Measurements from ENCODE around the gene WAPL. TPM values are rescaled to one million over a fixed set of nuclear protein-coding genes. Genes with fewer than 3 reads are reported as not detected.
"Not testable (repeated sequence)": the region's sequence is repeated elsewhere in the genome, so short reads cannot be mapped to it uniquely, and the experiment has no call there.

Gene WAPL
- total RNA-seq, 1 experiment from 2014 or later: 32.1 TPM

DNA sequence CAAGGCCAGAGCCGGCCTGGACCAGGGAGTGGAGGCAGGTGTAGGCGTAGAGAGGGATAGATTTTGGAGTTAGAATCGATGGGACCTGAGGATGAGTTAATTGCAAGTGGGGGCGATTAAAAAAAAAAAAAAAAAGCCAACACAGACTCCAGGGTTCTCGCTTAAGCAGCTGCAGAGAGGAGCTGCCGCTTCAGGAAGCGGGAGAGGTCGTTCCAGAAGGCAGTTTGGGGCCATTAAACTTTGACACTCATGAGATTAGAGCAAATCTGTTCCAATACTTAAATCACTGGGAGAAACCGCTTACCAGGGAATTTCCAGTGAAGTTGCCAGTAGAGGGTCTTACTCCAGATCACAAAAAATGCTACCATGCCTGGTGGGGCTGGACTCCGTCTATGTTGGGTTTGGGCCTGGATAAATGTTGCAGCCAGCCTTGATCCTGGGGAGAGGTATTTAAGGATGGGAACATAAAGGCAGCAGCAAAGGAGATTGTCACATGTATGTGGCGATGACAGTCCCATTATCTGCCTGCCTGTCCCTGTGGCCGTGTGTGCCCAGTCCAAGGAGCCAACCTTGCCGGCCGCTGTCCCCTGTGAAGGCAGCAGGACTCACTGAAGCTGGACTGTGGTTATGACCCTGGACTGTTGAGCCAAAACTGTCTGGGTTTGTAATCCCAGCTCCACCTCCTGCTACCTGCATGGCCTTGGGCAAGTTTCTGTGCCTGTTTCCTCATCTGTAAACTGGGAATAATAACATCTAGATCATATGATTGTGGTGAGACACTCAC is 131.1 kb downstream of the WAPL start:
- DNase-seq (ENCODE audit: low read depth): no peak

DNA sequence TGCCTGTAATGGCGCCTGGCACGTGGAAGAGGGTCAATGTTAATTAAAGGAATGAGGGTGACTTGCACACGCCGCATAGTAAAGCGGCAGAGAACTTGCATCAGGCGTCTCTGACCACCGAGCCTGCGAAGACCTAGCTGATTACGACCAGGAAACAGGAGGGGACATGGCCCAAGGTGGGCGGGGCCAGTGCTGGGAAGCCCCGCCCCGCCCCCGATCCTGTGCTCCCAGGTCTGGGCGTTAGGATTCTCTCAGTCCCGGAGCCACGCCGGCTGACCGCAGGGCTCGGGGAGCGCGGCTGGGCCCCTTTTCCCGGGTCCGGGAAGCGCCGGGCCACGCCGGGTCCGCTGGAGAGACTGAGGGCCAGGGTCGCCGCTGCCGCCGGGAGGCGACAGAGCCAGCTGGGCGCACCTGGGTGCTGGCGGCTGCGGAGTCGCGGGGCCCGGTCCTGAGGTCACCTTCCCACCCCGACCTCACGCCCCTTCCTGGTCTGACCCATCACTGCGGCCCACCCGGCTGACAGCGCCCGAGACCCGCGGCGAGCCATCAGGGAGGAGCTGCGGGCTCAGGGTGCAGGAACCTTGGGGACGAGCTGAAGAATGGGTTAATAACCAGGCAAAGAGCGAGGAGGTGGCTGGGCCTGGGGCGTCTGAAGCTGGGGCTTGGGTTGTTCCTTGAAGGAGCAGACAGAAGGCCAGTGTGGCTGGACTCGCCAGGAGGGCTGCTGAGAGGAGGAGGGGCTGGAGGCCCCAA is 132.0 kb downstream of the WAPL start:
- no peak for DNase-seq (ENCODE audit: low read depth)

DNA sequence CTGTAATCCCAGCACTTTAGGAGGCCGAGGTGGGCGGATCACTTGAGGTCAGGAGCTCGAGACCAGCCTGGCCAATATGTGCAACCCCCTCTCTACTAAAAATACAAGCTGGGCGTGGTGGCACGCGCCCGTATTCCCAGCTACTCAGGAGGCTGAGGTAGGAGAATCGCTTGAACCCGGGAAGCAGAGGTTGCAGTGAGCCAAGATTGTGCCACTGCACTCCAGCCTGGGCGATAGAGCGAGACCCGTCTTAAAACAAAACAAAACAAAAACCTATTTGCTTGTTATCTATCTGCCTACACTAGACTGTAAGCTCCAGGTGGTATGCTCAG is 132.5 kb downstream of the WAPL start:
- DNase-seq (ENCODE audit: low read depth): not testable (repeated sequence)

DNA sequence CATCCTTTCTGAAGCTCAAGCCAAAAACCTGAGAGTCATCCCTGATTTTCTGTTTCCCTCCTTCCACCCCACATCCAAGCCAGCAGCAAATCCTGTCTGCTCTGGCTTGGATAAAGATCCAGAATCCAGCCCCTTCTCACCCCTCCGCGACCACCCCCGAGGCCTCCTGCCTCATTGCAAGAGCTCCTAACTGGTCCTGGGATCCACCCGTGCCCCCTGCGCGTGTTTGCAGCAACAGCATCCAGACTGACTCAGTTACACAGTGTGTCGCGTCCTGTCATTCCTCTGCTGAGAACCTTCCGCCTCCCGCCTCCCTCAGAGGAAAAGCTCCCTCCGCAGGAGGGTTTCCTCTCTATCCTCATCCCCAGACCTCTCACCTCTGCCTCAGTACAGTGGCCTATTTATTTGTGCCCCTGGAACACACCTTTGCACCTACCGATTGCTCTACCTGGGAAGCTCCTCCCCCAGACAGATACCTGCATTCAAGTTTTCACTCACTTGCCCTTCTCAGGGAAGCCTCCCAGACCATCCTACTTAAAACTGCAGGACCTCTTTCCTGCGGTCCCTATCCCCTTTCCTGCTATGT is 133.4 kb downstream of the WAPL start:
- no peak for DNase-seq (ENCODE audit: low read depth)

DNA sequence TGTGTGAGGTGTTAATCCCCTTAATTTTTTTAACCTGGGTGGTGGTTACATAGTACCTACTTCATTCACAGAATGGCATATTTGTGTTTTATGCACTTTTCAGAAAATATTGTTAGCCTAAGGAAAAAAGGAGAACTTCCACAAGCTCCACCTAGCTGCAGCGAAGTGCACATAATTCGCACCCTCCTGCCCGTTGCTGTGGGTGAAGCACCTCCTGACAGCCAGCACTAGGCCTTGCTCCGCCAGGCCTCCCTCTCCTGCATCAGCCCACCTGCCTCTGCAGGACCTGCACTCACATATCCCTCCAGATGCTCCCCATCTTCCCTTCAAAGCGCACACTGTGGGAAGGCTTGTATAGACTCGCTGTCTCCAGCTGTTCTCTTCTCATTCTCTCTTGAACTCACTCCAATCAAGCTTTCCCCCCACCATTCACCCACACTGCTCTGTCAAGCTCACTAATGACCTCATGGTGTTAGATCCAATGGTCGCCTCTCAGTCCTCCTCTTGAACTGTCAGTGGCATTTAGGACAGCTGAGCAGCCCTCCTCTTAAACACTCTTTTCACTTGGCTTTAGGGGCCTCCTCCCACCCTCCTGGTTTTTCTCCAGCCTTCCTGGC is 134.3 kb downstream of the WAPL start:
- DNase-seq (ENCODE audit: low read depth): no peak

DNA sequence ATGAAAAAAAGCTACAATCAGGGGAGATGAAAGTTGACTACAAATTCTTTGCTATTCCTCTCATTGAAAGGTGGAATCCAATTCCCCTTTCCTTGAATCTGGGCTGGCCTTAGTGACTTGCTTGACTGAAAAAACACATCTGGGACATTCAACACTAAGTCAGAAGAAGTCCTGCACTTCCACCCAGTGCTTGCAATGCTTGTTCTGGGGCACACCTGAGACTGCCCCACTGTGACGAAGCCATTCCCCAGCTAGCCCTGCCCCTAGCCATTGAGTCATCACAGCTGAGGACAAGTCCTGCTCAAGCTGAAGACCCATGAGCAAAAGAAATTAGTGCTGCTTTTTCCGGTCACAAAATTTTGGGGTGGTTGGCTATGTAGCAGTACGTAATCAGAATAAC is 135.8 kb downstream of the WAPL start:
- no peak for DNase-seq (ENCODE audit: low read depth)

Small RNA genes lying within 50 kb of the gene (small RNA-seq; reads per million reads assigned to genes)
- gene RNU6-780P: not detected

Other genes with a start within 250 kb of the WAPL start
- gene GRID1, start 155.0 kb downstream of the WAPL start, total RNA-seq (2014; rRNA removed; shearing (Covaris generic)): 2.6 and 5.4 TPM in 2 replicates
- gene OPN4, start 132.8 kb upstream of the WAPL start, total RNA-seq (2014; rRNA removed; shearing (Covaris generic)): not detected in 2 replicates
- gene LDB3, start 146.7 kb upstream of the WAPL start, total RNA-seq (2014; rRNA removed; shearing (Covaris generic)): not detected in 2 replicates
- 21.1 and 26.0 TPM in 2 replicates for gene BMPR1A, start 234.8 kb upstream of the WAPL start, total RNA-seq (2014; rRNA removed; shearing (Covaris generic))